Measurements from ENCODE around the gene ARHGAP26. TPM values are rescaled to one million over a fixed set of nuclear protein-coding genes. Genes with fewer than 3 reads are reported as not detected.

Gene ARHGAP26
- total RNA-seq, 1 donor from 2014 or later, result 20.1 TPM

DNA sequence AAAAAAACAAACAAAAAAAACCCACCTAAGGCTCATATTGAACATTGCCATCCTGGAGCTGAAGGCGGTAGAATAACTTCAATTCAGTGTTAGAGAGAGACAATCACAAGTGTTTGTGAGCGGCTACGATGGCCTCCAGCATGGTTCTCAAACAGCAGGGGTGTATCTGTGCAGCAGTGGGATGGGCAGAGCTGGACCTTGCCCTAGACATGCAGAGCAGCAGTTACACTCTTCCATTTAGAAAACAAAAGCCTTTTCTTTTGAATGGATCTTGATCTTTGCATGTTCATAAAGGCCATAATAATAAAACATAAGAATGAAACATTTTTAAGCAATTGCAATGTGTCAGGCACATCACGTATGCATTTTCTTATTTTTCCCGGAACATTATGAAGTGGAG lies 50.3 kb downstream of the ARHGAP26 start:
- H3K9me3 Mint-ChIP-seq (ENCODE audit: unreplicated experiment), result peaks cover 1% of the 10 kb centered on the region
- H3K27ac Mint-ChIP-seq (ENCODE audit: unreplicated experiment), result no peak overlapping the region
- H3K4me1 Mint-ChIP-seq (ENCODE audit: low read depth, unreplicated experiment), result peaks cover 8% of the 10 kb centered on the region
- TF ChIP-seq, protein P1, sequence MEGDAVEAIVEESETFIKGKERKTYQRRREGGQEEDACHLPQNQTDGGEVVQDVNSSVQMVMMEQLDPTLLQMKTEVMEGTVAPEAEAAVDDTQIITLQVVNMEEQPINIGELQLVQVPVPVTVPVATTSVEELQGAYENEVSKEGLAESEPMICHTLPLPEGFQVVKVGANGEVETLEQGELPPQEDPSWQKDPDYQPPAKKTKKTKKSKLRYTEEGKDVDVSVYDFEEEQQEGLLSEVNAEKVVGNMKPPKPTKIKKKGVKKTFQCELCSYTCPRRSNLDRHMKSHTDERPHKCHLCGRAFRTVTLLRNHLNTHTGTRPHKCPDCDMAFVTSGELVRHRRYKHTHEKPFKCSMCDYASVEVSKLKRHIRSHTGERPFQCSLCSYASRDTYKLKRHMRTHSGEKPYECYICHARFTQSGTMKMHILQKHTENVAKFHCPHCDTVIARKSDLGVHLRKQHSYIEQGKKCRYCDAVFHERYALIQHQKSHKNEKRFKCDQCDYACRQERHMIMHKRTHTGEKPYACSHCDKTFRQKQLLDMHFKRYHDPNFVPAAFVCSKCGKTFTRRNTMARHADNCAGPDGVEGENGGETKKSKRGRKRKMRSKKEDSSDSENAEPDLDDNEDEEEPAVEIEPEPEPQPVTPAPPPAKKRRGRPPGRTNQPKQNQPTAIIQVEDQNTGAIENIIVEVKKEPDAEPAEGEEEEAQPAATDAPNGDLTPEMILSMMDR (IDR thresholded peaks at IDR 0.05; ENCODE audit: partially characterized antibody, unreplicated experiment), result no peak
- no peak overlapping the region for H3K4me3 Mint-ChIP-seq (ENCODE audit: unreplicated experiment)
- H3K36me3 Mint-ChIP-seq (ENCODE audit: unreplicated experiment), result no peaks in the 10 kb centered on the region
- peaks cover 1% of the 10 kb centered on the region for H3K27me3 Mint-ChIP-seq (ENCODE audit: unreplicated experiment)
- no peak for DNase-seq

DNA sequence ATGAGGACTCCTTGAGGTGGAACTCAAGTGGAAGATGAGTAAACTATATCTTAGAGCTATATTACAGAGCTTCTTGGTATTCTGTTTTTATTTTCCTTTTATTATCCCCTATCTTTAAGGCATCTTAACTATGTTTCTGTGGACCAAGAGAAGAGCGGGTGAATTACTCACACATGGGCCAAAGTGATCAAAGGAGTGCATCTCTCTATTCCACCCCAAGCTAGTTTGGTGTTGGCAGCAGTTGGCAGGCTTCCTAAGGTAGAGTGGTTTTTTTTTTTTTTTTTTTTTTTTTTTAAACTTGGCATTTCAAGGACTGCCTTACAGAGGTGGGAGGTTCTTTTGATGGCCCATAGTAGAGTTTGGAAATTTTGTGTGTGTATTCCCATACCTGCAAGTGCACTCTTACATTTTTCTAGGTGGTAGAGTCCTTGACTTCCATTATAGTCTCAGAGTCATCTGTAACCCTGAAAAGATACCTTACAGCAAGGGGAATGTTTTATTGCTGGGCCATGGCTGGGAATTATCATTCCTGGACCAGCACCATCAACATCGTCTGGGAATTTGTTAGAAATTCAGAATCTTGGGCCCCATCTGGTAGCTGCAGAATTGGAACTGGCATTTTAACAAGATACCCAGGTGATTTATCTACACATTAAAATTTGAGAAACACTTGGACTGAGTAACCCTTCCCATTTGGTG lies 51.0 kb downstream of the ARHGAP26 start:
- Mint-ChIP-seq H3K36me3 (ENCODE audit: unreplicated experiment) (no peaks in the 10 kb centered on the region), H3K27me3 (ENCODE audit: unreplicated experiment) (peaks cover 1% of the 10 kb centered on the region), H3K27ac (ENCODE audit: unreplicated experiment) (no peak overlapping the region), H3K4me1 (ENCODE audit: low read depth, unreplicated experiment) (peaks cover 9% of the 10 kb centered on the region), H3K9me3 (ENCODE audit: unreplicated experiment) (peaks cover 1% of the 10 kb centered on the region), H3K4me3 (ENCODE audit: unreplicated experiment) (no peak overlapping the region)
- DNase-seq, result no peak
- TF ChIP-seq, protein P1 (IDR thresholded peaks at IDR 0.05; ENCODE audit: partially characterized antibody, unreplicated experiment), result no peak

DNA sequence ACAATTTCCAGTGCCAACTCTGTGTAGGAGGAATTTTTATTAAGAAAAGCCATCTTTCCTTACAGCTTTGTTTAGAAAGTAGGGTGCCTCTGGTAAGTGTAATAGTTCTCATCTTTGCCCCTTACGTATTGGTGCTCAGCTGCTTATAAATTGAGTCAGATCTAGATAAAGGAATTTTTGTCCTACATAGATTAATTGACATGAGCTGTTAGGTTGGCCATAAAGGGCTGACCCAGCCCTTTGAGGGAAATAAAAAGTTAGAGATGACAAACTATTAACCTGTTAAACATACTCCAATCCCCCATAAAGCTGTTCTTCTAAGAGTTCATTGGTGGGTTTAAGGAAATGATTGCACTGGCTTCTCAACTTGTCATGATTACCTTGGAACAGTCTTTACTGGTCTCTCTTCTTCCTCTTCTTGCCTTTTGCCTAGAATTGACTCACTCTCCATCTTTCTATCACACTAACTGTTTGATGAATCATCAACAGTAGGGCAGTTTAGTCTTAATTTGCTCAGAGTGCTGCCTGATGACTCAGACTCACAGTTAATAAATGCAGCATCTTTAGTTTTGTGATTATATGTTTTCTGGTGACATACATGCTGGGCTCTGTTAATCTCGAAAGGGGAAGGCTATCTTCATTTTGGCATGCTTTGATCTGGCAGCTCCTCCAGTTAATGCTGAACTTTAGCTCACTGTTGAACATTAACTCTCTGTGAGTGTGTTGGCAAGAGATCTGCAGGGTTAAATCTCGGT lies 51.7 kb downstream of the ARHGAP26 start:
- H3K4me1 Mint-ChIP-seq (ENCODE audit: low read depth, unreplicated experiment), result peaks cover 5% of the 10 kb centered on the region
- H3K27ac Mint-ChIP-seq (ENCODE audit: unreplicated experiment), result no peak overlapping the region
- peaks cover 1% of the 10 kb centered on the region for H3K9me3 Mint-ChIP-seq (ENCODE audit: unreplicated experiment)
- no peak for DNase-seq
- H3K27me3 Mint-ChIP-seq (ENCODE audit: unreplicated experiment), result peaks cover 1% of the 10 kb centered on the region
- no peak overlapping the region for H3K4me3 Mint-ChIP-seq (ENCODE audit: unreplicated experiment)
- TF ChIP-seq, protein P1 (IDR thresholded peaks at IDR 0.05; ENCODE audit: partially characterized antibody, unreplicated experiment), result no peak
- no peaks in the 10 kb centered on the region for H3K36me3 Mint-ChIP-seq (ENCODE audit: unreplicated experiment)

DNA sequence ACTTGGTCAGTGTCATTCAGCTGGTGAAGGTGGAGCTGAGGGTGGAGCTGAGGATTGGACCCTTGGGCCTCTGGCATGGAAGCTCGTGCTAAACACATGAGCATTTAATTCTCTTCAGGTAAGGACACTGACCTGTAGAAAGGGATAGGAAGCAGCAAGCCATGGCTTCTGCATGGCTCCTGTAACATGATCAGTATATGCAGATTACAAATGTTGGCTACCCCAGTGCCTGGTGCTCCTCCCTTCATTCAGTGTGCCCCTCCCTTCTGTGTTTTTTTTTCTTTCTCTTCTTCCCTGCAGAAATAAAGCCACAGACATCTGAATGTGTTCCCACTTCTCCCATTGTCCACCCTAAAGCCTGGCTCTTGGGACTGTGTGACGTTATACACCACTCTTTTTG lies 52.9 kb downstream of the ARHGAP26 start:
- H3K9me3 Mint-ChIP-seq (ENCODE audit: unreplicated experiment), result peaks cover 1% of the 10 kb centered on the region
- H3K4me1 Mint-ChIP-seq (ENCODE audit: low read depth, unreplicated experiment), result peaks cover 5% of the 10 kb centered on the region
- TF ChIP-seq, protein P1 (IDR thresholded peaks at IDR 0.05; ENCODE audit: partially characterized antibody, unreplicated experiment), result no peak
- H3K4me3 Mint-ChIP-seq (ENCODE audit: unreplicated experiment), result no peak overlapping the region
- peaks cover 1% of the 10 kb centered on the region for H3K27me3 Mint-ChIP-seq (ENCODE audit: unreplicated experiment)
- H3K36me3 Mint-ChIP-seq (ENCODE audit: unreplicated experiment), result no peaks in the 10 kb centered on the region
- no peak overlapping the region for H3K27ac Mint-ChIP-seq (ENCODE audit: unreplicated experiment)
- DNase-seq, result no peak

DNA sequence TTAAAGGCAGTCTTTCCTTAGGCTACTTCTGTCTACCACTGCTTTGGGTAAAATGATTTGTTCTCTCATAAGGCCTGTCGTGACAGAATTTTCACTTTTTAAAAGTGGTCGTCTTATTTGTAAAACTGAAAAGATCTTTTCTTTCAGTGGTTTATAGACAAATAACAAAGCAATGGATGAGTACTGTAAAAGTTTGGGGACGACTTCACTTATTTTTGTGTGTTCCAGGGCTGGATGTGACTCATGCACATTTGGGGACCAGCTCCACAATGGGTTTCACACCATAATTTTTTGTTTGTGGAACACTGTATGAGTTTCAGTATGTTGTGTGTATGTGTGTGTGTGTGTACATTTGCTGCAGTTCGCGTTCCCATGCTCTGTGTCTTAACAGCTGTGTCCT lies 53.6 kb downstream of the ARHGAP26 start:
- Mint-ChIP-seq H3K4me1 (ENCODE audit: low read depth, unreplicated experiment) (peaks cover 5% of the 10 kb centered on the region), H3K27me3 (ENCODE audit: unreplicated experiment) (peaks cover 1% of the 10 kb centered on the region), H3K4me3 (ENCODE audit: unreplicated experiment) (no peak overlapping the region), H3K9me3 (ENCODE audit: unreplicated experiment) (peaks cover 1% of the 10 kb centered on the region), H3K27ac (ENCODE audit: unreplicated experiment) (no peak overlapping the region), H3K36me3 (ENCODE audit: unreplicated experiment) (no peaks in the 10 kb centered on the region)
- TF ChIP-seq, protein P1 (IDR thresholded peaks at IDR 0.05; ENCODE audit: partially characterized antibody, unreplicated experiment), result no peak
- no peak for DNase-seq

Data from glutamatergic neuron (in vitro differentiated cells).